Lung (tissue), 12 donors: ENCODE measurements around the gene CACNA1D. TPM values are rescaled to one million over a fixed set of nuclear protein-coding genes. Genes with fewer than 3 reads are reported as not detected.

ENCODE experiments used
- ATAC-seq: fragments of 200-7000 bp; cut with Tn5 transposase; one replicate; pipeline ENCODE4 v1.9.1; 2020; ENCODE audit warnings: moderate number of reproducible peaks; ENCODE audit not compliant: insufficient read depth, low FRiP score
- DNase-seq, 3 donors: peaks; one replicate each; pipeline ENCODE4 v3.0.0-alpha.2; 2013 to 2017
- H3K27ac ChIP-seq, 2 donors: one replicate each; pipeline ENCODE4 v1.5.1; 2013; ENCODE audit warnings: mild to moderate bottlenecking in 2 of 2, moderate library complexity in 2 of 2, control low read depth in 1 of 2, inconsistent platforms in 1 of 2, low read depth in 1 of 2, low read length in 1 of 2
- H3K27me3 ChIP-seq, 3 donors: one replicate each; pipeline ENCODE4 v1.5.1; 2013; ENCODE audit warnings: low read length in 2 of 3; ENCODE audit not compliant: control insufficient read depth in 3 of 3, insufficient read depth in 3 of 3
- H3K36me3 ChIP-seq, 4 donors: one replicate each; pipeline ENCODE4 v1.5.1; 2013; ENCODE audit warnings: low read length in 4 of 4, mild to moderate bottlenecking in 1 of 4, moderate library complexity in 1 of 4; ENCODE audit not compliant: control insufficient read depth in 4 of 4, insufficient read depth in 4 of 4
- H3K4me1 ChIP-seq, 5 donors: one replicate each; pipeline ENCODE4 v1.5.1; 2013; ENCODE audit warnings: low read length in 5 of 5, mild to moderate bottlenecking in 2 of 5, moderate library complexity in 1 of 5; ENCODE audit not compliant: control insufficient read depth in 5 of 5, insufficient read depth in 5 of 5
- H3K4me3 ChIP-seq: one replicate; pipeline ENCODE4 v1.5.1; 2013; ENCODE audit warnings: mild to moderate bottlenecking, control low read depth, moderate library complexity
- H3K9ac ChIP-seq, 2 donors: one replicate each; pipeline ENCODE4 v1.5.1; 2013; ENCODE audit warnings: low read length in 2 of 2, control low read depth in 1 of 2; ENCODE audit not compliant: insufficient read depth in 1 of 2
- H3K9me3 ChIP-seq, 4 donors: one replicate each; pipeline ENCODE4 v1.5.1; 2013; ENCODE audit warnings: low read length in 3 of 4, mild to moderate bottlenecking in 1 of 4, moderate library complexity in 1 of 4; ENCODE audit not compliant: control insufficient read depth in 4 of 4, insufficient read depth in 3 of 4
- CTCF ChIP-seq: IDR thresholded peaks from 2 replicates; pipeline ENCODE4 v1.5.1; 2012; ENCODE audit warnings: mild to moderate bottlenecking; ENCODE audit errors: control extremely low read depth, extremely low read depth
- WGBS, 2 donors: extraction: QIAGEN DNeasy Blood & Tissue Kit; methylation state at CpG; one replicate each; pipeline ENCODE4 v1.1.7; 2013; 5-methylcytosine and 5-hydroxymethylcytosine counted together
- polyA plus RNA-seq, 2 donors: library from polyadenylated mRNA; stranded (reverse); fragments of 200-250 nt; gene quantifications; one replicate each; pipeline ENCODE4 v1.2.1, GENCODE V29; 2013
- total RNA-seq, 2 donors: library from RNA; depleted of rRNA in 1 of 2; stranded (reverse); fragments of >200 nt in 1 of 2; gene quantifications; one replicate each; pipeline ENCODE4 v1.2.1, GENCODE V29; 2014 to 2021
- donor health status: control.
- donor health status: control.
- donor health status: Bipolar disorder and iron deficiency.
- donor health status: healthy.
- donor health status: DM: yes; HTN: yes; CAD: no.

Gene CACNA1D
- total and polyA plus RNA-seq, 4 donors: 2.7 to 96.8 (median 23.1) TPM

GRCh38 chr3:53826048-53826447, 331.6 kb downstream of the CACNA1D start:
- Histone ChIP-seq H3K9me3 (no peaks in the 10 kb centered on the region), H3K27me3 (no peaks in the 10 kb centered on the region), H3K4me3 (no peak overlapping the region), H3K9ac (no peak overlapping the region), H3K4me1 (peaks cover 0 to 6% (median 3%) of the 10 kb centered on the region in 5 donors), H3K27ac (no peak overlapping the region), H3K36me3 (peaks cover 0 to 5% (median 0%) of the 10 kb centered on the region in 4 donors)
- TF ChIP-seq CTCF: no peak
- ATAC-seq (no peak), DNase-seq (no peak)
- 47 to 73% methylated on average over 1 of the region's 1 CpG for WGBS, 2 donors

GRCh38 chr3:53828581-53828980, 334.2 kb downstream of the CACNA1D start:
- 46 to 53% methylated on average over 1 of the region's 1 CpG for WGBS, 2 donors
- H3K9me3 ChIP-seq: no peaks in the 10 kb centered on the region
- no peak overlapping the region for H3K9ac ChIP-seq
- no peaks in the 10 kb centered on the region for H3K27me3 ChIP-seq
- TF ChIP-seq CTCF: no peak
- no peak overlapping the region for H3K27ac ChIP-seq
- DNase-seq (no peak), ATAC-seq (no peak)
- H3K36me3 ChIP-seq: no peaks in the 10 kb centered on the region
- H3K4me1 ChIP-seq: peaks cover 0 to 6% (median 3%) of the 10 kb centered on the region in 5 donors
- H3K4me3 ChIP-seq: no peak overlapping the region

GRCh38 chr3:53829605-53830004, 335.2 kb downstream of the CACNA1D start:
- no peak overlapping the region for H3K27ac ChIP-seq
- H3K9ac ChIP-seq: no peak overlapping the region
- no peak for DNase-seq
- no peak for TF ChIP-seq CTCF
- H3K27me3 ChIP-seq: no peaks in the 10 kb centered on the region
- H3K9me3 ChIP-seq: no peaks in the 10 kb centered on the region
- no peak overlapping the region for H3K4me3 ChIP-seq
- no peak for ATAC-seq
- peaks cover 0 to 5% (median 0%) of the 10 kb centered on the region in 5 donors for H3K4me1 ChIP-seq
- WGBS, 2 donors: 89 to 90% methylated on average over 2 of the region's 2 CpGs
- H3K36me3 ChIP-seq: no peaks in the 10 kb centered on the region

GRCh38 chr3:53830944-53831343, 336.5 kb downstream of the CACNA1D start:
- 82 to 88% methylated on average over 6 of the region's 6 CpGs for WGBS, 2 donors
- Histone ChIP-seq H3K4me1 (no peaks in the 10 kb centered on the region), H3K27ac (no peak overlapping the region), H3K9me3 (no peaks in the 10 kb centered on the region), H3K27me3 (no peaks in the 10 kb centered on the region), H3K4me3 (no peak overlapping the region), H3K9ac (no peak overlapping the region), H3K36me3 (no peaks in the 10 kb centered on the region)
- DNase-seq (no peak), ATAC-seq (no peak)
- TF ChIP-seq CTCF: no peak
